GM18868 (cell line): ENCODE results near the gene RAD51B.
"Not testable (repeated sequence)": the region's sequence is repeated elsewhere in the genome, so short reads cannot be mapped to it uniquely, and the experiment has no call there.

Experiments used
- ATAC-seq: cut with Tn5 transposase; IDR thresholded peaks from one replicate; pipeline ENCODE4 v1.9.1; 2021; ENCODE audit warnings: mild to moderate bottlenecking, moderate library complexity; ENCODE audit not compliant: unreplicated experiment

RAD51B gene

GRCh38 chr14:68016255-68016914 is 196.8 kb downstream of the RAD51B start:
- ATAC-seq: no peak

- ATAC-seq: no peak
Observed at GRCh38 chr14:68018598-68018997, 199.0 kb downstream of the RAD51B start.

- ATAC-seq: no peak
Observed at GRCh38 chr14:68020493-68020892, 200.9 kb downstream of the RAD51B start.

- peak; percentile 84 for ATAC-seq
Observed at GRCh38 chr14:68020999-68021663, 201.6 kb downstream of the RAD51B start.

- no peak for ATAC-seq
Observed at GRCh38 chr14:68027276-68027675, 207.7 kb downstream of the RAD51B start.

GRCh38 chr14:68028075-68028474 is 208.5 kb downstream of the RAD51B start:
- ATAC-seq: no peak

GRCh38 chr14:68031011-68031410 is 211.4 kb downstream of the RAD51B start:
- not testable (repeated sequence) for ATAC-seq

GRCh38 chr14:68032154-68032553 is 212.6 kb downstream of the RAD51B start:
- no peak for ATAC-seq

- ATAC-seq: no peak
Observed at GRCh38 chr14:68033336-68033932, 213.9 kb downstream of the RAD51B start.

GRCh38 chr14:68034896-68035295 is 215.3 kb downstream of the RAD51B start:
- no peak for ATAC-seq

- ATAC-seq: no peak
Observed at GRCh38 chr14:68036202-68036601, 216.6 kb downstream of the RAD51B start.

GRCh38 chr14:68039593-68039992 is 220.0 kb downstream of the RAD51B start:
- ATAC-seq: no peak

GRCh38 chr14:68040633-68041369 is 221.2 kb downstream of the RAD51B start:
- ATAC-seq: no peak

GRCh38 chr14:68041876-68042354 is 222.3 kb downstream of the RAD51B start:
- no peak for ATAC-seq

GRCh38 chr14:68042586-68043210 is 223.1 kb downstream of the RAD51B start:
- ATAC-seq: no peak

GRCh38 chr14:68043752-68044151 is 224.2 kb downstream of the RAD51B start:
- no peak for ATAC-seq

GRCh38 chr14:68047906-68048305 is 228.3 kb downstream of the RAD51B start:
- ATAC-seq: no peak

- ATAC-seq: not testable (repeated sequence)
Observed at GRCh38 chr14:68048815-68049214, 229.2 kb downstream of the RAD51B start.

- no peak for ATAC-seq
Observed at GRCh38 chr14:68050177-68050576, 230.6 kb downstream of the RAD51B start.

- no peak for ATAC-seq
Observed at GRCh38 chr14:68051146-68051545, 231.6 kb downstream of the RAD51B start.

- no peak for ATAC-seq
Observed at GRCh38 chr14:68060198-68060597, 240.6 kb downstream of the RAD51B start.
